A549 treated with Mapracorat at 1 μM for 4 hours (cell line): Measurements from ENCODE around the gene EIF4H. TPM values are rescaled to one million over a fixed set of nuclear protein-coding genes. Genes with fewer than 3 reads are reported as not detected.

Experiments used
- total RNA-seq: library from RNA; stranded (reverse); fragments of 200-300 nt; extraction: Qiagen RNA extraction; gene quantifications from 5 replicates; pipeline ENCODE4 v1.2.3, GENCODE V29; 2022

Gene EIF4H
- total RNA-seq, result 298 to 323 TPM (median 306 TPM) in 5 replicates

DNA sequence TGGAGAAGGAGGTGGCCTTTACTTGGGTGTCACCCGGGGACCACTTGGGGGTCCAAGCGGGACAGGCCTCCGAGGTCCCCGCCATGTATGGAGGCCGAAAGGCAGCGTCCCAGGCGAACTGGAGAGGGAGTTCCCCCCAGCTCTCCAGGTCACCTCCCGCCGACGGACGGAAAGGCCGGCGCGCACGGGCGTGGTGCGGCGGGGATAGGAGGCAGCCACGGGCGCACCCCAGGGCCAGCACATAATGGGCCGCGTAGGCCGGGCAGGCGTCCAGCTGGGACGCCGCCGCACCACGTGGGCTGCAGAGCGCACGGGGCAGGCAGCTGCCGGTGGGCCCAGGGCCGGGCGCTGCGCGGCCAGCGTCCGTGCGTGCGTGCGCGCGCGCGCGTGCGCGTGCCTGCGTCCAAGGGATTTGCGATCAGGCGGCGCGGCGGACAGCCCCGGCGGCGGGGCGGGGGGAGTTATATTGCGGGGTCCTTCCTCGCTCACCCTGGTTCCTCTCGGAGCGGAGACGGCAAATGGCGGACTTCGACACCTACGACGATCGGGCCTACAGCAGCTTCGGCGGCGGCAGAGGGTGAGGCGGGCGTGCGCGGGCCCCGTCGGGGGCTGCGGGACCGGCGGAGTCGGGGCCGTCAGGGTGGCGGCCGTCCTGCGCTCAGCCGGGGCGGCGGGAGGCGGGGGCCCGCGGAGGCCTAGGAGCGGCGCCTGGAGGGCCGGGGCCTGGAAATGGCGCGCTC, at the start of gene EIF4H:
EIF4H (plus strand) TSS at position 491 of the 740 bp plus-strand sequence; CDS start at position 519, 28 bp downstream.

Other genes with a start within 250 kb of the EIF4H start
- gene ELN, start 146.2 kb upstream of the EIF4H start, total RNA-seq, result 0.05 to 0.10 TPM (median 0.06 TPM) in 3 of 5 replicates, not detected in the others
- 27.2 to 33.3 TPM (median 31.9 TPM) in 5 replicates for gene LIMK1, start 90.6 kb upstream of the EIF4H start, total RNA-seq
- 0.69 to 1.4 TPM (median 1.1 TPM) in 5 replicates for gene LAT2, start 35.6 kb downstream of the EIF4H start, total RNA-seq
- gene RFC2, start 80.0 kb downstream of the EIF4H start, total RNA-seq, result 53.3 to 64.9 TPM (median 54.5 TPM) in 5 replicates
- gene CLIP2, start 115.1 kb downstream of the EIF4H start, total RNA-seq, result 11.9 to 18.2 TPM (median 15.5 TPM) in 5 replicates